Nephron (organoid): ENCODE results near the gene INTS11.

Experiments used
- H3K27ac Mint-ChIP-seq, 3 experiments: 2 replicates each; pipeline ENCODE4 v1.8.0; 2020; ENCODE audit warnings: mixed read lengths in 3 of 3, mild to moderate bottlenecking in 2 of 3, moderate library complexity in 1 of 3
- H3K27me3 Mint-ChIP-seq: 2 replicates; pipeline ENCODE4 v1.8.0; 2021; ENCODE audit warnings: low read depth, mild to moderate bottlenecking, moderate library complexity, mixed read lengths
- H3K36me3 Mint-ChIP-seq: 2 replicates; pipeline ENCODE4 v1.8.0; 2020; ENCODE audit warnings: low read depth, mixed read lengths
- H3K4me1 Mint-ChIP-seq: 2 replicates; pipeline ENCODE4 v1.8.0; 2020; ENCODE audit warnings: mixed read lengths
- H3K4me3 Mint-ChIP-seq, 3 experiments: 2 replicates each; pipeline ENCODE4 v1.8.0; 2020; ENCODE audit warnings: mild to moderate bottlenecking in 3 of 3, mixed read lengths in 3 of 3, moderate library complexity in 2 of 3
- H3K9me3 Mint-ChIP-seq: 2 replicates; pipeline ENCODE4 v1.8.0; 2020; ENCODE audit warnings: mixed read lengths
- TF ChIP-seq, protein P1 (sequence below), 3 experiments: fragments of 200-600 bp; sonication (generic); IDR thresholded peaks; one replicate each; pipeline ENCODE4 v1.5.0; 2021; ENCODE audit warnings: antibody characterized with exemption in 3 of 3; ENCODE audit not compliant: unreplicated experiment in 3 of 3

Gene INTS11

DNA sequence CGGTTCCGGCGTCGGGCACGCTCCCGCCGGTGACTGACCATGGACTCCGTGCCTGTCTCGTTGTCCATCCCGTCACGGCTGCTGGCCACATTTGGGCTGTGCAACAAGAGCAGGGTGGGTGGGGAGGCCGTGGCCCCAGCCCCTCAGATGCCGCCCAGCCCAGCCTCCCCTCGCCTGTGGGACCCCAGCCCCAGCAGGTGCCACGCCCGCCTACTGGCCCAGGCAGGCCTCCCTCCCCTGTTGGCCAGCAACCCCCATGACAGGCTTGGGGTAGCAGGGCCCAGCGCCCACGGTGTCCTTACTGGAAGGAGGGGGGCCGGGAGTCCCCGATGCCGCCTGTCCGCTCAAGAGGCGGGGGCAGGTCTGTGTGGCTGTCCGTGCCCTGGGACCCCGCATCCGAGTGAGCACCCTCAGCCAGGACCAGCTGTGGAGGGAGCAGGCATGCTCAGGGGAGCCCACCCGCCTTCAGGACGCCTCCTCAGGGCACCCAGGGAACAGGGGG, 17.7 kb upstream of the INTS11 start:
- no peak overlapping the region for H3K4me3 Mint-ChIP-seq

DNA sequence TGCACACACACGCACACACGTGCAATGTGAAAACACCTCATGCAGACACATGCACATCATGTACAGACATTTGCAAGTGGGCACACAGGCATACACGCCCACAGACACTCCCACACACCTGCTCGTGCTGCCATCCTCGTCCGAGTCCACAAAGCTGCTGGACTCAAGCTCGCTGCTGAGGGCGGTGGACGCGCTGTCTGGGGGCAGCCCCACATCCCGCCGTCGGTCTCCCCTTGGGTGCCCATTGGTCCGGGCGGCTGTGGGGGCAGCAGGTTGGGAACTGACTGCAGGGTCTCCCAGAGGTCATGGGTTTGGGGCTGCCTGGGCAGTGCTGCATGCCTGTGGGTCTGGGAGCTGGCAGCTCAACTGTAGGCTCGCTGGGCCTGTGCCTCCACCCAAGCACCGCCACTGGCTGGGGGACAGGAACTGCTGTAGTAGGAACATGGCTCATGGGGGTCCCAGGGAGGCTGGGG, 17.1 kb upstream of the INTS11 start:
- H3K9me3 Mint-ChIP-seq, result no peaks in the 10 kb centered on the region
- no peak overlapping the region for H3K4me3 Mint-ChIP-seq
- H3K36me3 Mint-ChIP-seq, result peaks cover 10% of the 10 kb centered on the region
- TF ChIP-seq, protein P1, sequence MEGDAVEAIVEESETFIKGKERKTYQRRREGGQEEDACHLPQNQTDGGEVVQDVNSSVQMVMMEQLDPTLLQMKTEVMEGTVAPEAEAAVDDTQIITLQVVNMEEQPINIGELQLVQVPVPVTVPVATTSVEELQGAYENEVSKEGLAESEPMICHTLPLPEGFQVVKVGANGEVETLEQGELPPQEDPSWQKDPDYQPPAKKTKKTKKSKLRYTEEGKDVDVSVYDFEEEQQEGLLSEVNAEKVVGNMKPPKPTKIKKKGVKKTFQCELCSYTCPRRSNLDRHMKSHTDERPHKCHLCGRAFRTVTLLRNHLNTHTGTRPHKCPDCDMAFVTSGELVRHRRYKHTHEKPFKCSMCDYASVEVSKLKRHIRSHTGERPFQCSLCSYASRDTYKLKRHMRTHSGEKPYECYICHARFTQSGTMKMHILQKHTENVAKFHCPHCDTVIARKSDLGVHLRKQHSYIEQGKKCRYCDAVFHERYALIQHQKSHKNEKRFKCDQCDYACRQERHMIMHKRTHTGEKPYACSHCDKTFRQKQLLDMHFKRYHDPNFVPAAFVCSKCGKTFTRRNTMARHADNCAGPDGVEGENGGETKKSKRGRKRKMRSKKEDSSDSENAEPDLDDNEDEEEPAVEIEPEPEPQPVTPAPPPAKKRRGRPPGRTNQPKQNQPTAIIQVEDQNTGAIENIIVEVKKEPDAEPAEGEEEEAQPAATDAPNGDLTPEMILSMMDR (IDR thresholded peaks at IDR 0.05; ENCODE audit: unreplicated experiment in 3 of 3), result no peak
- no peaks in the 10 kb centered on the region for H3K27me3 Mint-ChIP-seq
- no peak overlapping the region for H3K27ac Mint-ChIP-seq
- no peaks in the 10 kb centered on the region for H3K4me1 Mint-ChIP-seq

More for the DNA sequence above, 17.7 kb upstream of the INTS11 start:
- no peak overlapping the region for H3K27ac Mint-ChIP-seq
- TF ChIP-seq, protein P1 (IDR thresholded peaks at IDR 0.05; ENCODE audit: unreplicated experiment in 3 of 3), result no peak
- H3K4me1 Mint-ChIP-seq, result peaks cover under 1% of the 10 kb centered on the region
- H3K9me3 Mint-ChIP-seq, result no peaks in the 10 kb centered on the region
- H3K27me3 Mint-ChIP-seq, result no peaks in the 10 kb centered on the region
- peaks cover 10% of the 10 kb centered on the region for H3K36me3 Mint-ChIP-seq

DNA sequence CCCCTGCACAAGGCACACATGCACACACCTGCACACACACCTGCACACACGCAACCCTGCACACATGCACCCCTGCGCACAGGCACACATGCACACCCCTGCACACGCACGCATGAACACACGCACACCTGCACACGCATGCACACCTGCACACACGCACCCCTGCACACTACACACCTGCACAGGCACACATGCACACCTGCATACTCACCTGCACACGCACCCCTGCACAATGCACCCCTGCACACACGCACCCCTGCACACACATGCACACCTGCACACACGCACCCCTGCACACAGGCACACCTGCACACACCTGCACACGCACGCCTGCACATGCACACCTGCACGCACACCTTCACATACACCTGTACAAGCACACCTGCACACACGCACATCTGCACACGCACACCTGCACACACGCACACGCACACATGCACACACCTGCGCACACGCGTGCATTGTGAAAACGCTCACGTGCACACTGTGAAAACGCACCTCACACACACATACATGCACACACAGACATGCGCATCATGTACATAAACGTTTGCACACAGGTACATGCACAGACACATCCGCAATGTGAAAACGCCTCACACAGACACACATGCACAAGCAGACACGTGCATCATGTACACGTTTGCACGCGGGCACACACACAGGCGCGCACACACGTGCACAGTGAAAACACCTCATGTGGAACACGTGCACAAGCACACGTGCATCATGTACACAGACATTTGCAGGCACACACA, 16.5 kb upstream of the INTS11 start:
- Mint-ChIP-seq H3K4me3 (no peak overlapping the region), H3K4me1 (no peaks in the 10 kb centered on the region)

DNA sequence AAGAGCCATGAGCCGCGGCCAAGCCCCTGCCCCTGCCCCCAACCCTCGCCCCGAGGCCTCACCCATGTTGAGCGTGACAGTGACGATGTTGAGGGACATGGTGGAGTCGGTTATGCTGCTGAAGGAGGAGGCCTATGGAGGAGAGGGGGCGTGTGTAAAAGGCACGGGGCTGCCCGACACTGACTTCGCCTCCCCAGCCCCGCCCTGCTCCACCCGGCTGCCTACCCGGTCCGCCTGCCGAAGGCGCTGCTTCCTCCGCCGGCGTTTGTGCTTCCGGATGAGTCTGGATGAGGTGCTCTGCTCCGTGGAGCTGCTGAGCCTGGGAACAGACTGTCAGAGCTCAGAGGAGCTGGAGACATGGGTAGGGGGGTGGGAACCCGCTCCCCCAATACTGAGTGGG, 15.7 kb upstream of the INTS11 start:
- Mint-ChIP-seq H3K36me3 (peaks cover 10% of the 10 kb centered on the region), H3K9me3 (no peaks in the 10 kb centered on the region)
- TF ChIP-seq, protein P1 (IDR thresholded peaks at IDR 0.05; ENCODE audit: unreplicated experiment in 3 of 3), result no peak

More for the DNA sequence above, 16.5 kb upstream of the INTS11 start:
- no peaks in the 10 kb centered on the region for H3K27me3 Mint-ChIP-seq
- no peak overlapping the region for H3K27ac Mint-ChIP-seq
- H3K36me3 Mint-ChIP-seq, result peaks cover 10% of the 10 kb centered on the region
- TF ChIP-seq, protein P1 (IDR thresholded peaks at IDR 0.05; ENCODE audit: unreplicated experiment in 3 of 3), result no peak
- H3K9me3 Mint-ChIP-seq, result no peaks in the 10 kb centered on the region

DNA sequence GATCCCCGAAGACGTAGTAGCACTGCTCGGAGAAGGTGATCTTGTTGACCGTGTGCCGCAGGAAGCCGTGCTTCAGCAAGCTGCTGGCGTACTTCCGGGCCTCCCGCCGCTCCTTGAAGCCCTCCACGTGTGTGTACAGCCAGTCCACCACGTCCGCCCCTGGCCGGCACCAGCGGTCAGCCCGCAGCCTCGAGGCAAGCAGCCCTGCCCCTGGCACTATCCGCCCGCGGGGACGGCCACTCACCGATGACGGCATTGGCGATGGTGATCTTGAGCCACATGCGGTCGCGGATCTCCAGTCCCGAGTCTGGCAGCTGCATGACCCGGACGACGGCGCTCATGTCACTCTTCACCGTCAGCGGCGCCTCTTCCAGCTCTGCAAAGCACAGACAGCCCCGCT, 13.8 kb upstream of the INTS11 start:
- Mint-ChIP-seq H3K4me1 (no peaks in the 10 kb centered on the region), H3K9me3 (no peaks in the 10 kb centered on the region), H3K27ac (no peak overlapping the region), H3K27me3 (no peaks in the 10 kb centered on the region), H3K4me3 (no peak overlapping the region), H3K36me3 (peaks cover 10% of the 10 kb centered on the region)
- TF ChIP-seq, protein P1 (IDR thresholded peaks at IDR 0.05; ENCODE audit: unreplicated experiment in 3 of 3), result no peak

More for the DNA sequence above, 15.7 kb upstream of the INTS11 start:
- H3K27me3 Mint-ChIP-seq, result no peaks in the 10 kb centered on the region
- no peak overlapping the region for H3K4me3 Mint-ChIP-seq
- H3K27ac Mint-ChIP-seq, result no peak overlapping the region
- H3K4me1 Mint-ChIP-seq, result no peaks in the 10 kb centered on the region

DNA sequence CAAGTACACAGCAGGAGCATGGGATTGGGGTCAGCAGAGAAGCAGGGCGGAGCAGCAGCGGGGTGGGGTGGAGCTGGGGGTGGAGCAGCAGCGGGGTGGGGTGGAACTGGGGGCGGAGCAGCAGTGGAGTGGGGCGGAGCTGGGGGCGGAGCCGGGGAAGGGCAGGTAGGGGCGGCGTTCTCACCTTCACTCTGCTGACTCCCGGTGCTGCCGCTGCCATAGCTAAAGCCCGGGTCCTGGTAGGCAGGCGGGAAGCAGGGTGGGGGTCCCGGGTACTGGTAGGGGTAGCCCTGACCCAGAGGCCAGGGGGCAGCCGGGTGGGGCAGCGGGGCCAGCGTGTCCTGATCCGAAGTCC, 13.3 kb upstream of the INTS11 start:
- Mint-ChIP-seq H3K4me3 (no peak overlapping the region), H3K4me1 (no peaks in the 10 kb centered on the region), H3K36me3 (peaks cover 10% of the 10 kb centered on the region), H3K9me3 (no peaks in the 10 kb centered on the region), H3K27me3 (no peaks in the 10 kb centered on the region), H3K27ac (no peak overlapping the region)
- TF ChIP-seq, protein P1 (IDR thresholded peaks at IDR 0.05; ENCODE audit: unreplicated experiment in 3 of 3), result no peak
